GM12874 (cell line): ENCODE results near the gene RGS10.
A peak's percentile ranks its signal among the peaks of the same experiment; 100 is the strongest.

Experiments
- TF ChIP-seq, protein P1 (sequence below): IDR thresholded peaks from 2 replicates; pipeline ENCODE4 v1.5.1; 2011; ENCODE audit warnings: low read depth, mild to moderate bottlenecking, control low read depth, low read length, moderate library complexity; ENCODE audit not compliant: insufficient read depth

Gene RGS10

DNA sequence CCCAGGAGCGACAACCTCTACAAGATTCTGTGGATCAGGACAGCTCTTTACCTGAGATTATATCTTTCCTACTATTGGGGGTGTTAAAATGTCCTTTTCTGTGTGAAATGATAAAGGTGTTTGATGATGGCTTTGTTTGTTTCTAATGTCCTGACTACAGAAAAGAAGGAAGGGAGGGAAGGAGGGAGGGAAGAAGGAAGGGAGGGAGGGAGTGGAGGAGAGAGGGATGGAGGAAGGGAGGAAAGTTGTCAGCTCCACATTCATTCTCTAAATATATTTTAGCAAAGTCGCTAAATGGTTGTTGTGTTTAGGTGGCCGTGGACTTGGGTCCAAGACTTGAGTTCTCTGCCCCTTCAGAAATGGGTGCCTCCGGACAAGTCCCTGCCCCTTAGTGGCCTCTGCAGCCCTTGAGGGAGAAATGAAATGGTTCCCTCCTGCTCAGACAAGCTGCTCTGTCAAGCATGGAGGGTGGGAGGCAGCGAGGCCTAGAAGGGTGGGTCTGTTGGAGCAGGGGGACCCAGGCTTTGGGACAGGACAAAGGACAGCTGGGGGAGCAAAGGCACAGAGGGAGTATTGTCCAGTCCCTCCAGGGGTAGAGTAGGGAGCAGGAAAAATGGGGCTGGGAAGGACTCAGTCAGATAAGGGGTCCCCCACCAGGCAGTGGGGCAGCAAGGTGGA lies 4.4 kb downstream of the RGS10 start:
- TF ChIP-seq, protein P1, sequence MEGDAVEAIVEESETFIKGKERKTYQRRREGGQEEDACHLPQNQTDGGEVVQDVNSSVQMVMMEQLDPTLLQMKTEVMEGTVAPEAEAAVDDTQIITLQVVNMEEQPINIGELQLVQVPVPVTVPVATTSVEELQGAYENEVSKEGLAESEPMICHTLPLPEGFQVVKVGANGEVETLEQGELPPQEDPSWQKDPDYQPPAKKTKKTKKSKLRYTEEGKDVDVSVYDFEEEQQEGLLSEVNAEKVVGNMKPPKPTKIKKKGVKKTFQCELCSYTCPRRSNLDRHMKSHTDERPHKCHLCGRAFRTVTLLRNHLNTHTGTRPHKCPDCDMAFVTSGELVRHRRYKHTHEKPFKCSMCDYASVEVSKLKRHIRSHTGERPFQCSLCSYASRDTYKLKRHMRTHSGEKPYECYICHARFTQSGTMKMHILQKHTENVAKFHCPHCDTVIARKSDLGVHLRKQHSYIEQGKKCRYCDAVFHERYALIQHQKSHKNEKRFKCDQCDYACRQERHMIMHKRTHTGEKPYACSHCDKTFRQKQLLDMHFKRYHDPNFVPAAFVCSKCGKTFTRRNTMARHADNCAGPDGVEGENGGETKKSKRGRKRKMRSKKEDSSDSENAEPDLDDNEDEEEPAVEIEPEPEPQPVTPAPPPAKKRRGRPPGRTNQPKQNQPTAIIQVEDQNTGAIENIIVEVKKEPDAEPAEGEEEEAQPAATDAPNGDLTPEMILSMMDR = no peak

DNA sequence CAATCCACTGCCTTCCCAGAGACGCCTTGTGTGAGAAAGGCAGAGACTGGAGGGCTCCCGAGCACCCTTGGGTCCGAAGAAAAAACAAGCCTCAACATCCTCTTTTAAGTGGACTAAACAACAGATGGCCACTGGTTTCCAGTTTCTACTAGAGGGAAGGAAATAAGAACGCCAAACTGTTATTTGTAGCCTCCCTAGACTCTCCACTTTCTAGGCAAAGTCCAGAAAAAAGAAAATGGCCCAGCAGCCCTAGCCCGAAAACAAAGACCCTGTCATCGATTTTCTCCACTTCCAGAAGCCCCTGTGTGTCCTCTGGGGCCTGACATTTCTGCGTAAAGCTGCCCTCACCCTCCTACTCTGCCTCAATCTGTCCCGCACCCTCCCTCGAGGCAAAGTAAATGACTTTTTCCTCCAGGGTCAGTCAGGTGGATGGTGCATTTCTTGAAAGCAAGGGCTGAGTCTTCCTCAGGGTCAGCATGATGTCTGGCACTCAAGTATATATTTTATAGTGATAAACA lies 6.0 kb downstream of the RGS10 start:
- TF ChIP-seq, protein P1 = no peak

DNA sequence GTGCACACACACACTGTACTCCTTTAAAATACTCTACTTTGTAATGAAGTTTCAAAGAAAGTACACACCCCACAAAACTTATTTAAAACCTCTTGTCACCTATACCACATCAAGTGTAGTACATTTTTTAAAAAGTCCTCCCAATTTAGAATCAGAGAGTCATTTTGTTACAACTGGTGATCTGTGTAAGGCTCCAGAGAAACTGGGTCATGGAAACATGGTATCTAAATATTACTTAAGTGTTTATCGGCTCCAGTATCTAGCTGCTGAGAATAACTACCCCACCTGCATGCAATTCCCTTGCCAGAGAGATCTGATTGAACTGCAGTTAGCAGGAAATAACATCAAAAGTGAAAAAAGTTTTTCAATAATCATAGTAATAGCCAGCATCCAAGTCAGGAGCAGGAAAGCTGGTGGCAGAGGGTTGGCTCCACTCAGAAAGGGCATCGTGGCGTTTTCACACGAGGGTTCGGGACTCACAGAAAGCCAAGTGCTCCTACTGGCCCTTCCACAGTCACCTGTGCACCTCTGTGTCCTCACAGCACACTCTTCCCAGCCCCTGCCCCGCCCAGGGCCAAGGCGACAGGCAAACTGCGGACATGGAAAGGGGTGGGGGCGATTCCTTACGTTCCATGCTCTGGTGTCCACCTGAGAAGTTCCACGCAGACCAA lies 6.5 kb downstream of the RGS10 start:
- TF ChIP-seq, protein P1 = no peak

DNA sequence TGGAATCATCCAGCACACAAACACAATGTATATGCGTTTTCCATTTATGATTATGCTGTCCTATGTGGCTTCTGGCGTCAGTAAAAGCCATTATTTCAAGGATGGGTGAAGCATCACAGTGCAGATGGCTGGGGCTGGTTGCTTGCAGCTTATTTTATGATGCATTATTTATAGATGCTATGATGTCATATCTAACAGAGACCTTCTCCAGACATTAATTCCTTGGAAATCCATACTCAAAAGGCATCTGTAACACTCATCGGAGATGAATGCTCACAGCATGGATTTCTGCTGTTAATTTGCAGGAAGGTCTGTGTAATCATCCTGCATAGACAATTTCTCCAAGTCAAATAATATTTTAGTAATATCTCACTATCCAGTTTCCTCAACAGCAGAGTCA lies 7.2 kb downstream of the RGS10 start:
- TF ChIP-seq, protein P1 = no peak

DNA sequence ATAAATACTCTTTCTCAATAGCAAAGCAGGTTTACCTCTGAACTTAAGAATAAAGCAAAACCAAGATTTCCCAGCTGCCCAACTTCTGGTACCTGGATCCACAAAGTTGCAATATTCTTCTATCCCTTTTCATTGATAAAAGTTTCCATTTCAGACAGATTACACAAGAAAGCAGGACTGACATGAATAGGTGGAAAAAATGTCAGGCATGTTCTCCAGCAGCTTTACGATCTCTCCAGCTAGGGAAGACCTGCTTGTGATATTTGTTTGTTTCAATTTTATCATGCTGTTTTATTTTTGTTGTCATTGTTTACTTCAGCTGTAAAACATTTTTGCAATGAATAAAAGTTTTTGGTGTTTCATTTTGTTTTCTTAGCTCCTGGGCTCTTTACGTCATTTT lies 9.0 kb downstream of the RGS10 start:
- TF ChIP-seq, protein P1 = no peak

DNA sequence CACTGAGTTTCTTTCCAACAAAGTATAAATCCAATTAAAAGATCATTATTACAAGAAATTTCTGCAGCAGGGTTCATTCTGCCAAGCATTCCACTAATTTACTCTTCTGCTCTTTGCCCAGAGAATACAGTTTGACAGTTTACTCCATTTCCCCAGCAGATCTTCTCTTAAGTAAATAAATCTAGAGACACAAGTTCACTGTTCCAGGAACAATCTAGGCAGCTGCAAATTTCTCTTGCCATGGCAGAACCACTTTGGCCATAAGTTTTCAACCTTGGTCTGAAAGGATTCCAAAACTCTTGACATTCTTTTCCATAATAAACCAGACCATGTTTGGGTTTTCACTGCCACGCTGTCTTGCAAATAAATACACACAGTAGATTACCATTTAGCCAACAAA lies 11.5 kb downstream of the RGS10 start:
- TF ChIP-seq, protein P1 = no peak

DNA sequence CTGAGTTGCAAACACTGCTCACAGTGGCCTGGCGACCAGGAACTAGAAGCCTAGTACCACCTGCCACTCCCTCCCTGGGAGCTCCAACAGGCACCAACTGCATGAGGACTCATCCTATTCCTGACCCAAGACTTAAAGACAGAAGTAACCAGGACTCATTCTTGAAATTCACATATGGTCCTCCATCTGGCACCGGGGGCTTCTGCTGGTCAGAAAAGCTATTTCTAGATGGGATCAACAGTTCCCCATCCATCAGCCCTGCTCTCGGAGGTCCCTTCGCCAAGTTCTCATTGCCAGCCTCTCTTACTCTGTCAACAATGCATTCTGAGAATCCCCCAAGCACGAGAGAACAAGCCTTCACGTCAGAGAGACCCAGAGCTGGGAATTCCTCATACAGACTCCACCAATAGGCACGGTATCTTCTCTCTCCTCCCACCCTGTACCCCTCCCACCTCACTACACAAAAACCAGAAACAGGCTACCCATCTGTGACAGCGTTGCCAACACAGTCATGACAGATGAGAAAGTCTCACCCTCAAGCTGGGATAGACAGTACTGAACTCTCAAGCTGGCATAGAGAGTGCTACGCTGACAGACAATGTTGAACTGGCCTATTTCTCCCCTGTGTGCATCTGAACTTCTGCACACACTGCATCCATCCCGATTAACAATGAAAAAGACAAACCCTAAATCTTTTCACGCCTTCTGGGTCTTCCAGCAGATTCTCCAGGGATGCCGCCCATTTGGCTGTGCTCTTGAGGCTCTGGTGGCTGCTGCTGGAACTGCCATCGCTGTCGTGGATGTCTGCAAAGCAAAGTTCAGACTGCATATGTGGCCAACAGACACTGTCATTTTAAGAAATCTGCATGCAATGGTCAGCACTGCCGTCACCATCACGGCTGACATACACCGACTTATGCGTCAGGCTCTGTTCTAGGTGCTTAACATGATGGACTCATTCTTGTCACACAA lies 15.6 kb downstream of the RGS10 start:
- TF ChIP-seq, protein P1 = peak; percentile 24; the same call in 1 of the 2 replicates
